HG03060 (cell line): ENCODE data around the gene DIP2C.
"Not testable (repeated sequence)": the region's sequence is repeated elsewhere in the genome, so short reads cannot be mapped to it uniquely, and the experiment has no call there.

Experiments used
- ATAC-seq: cut with Tn5 transposase; IDR thresholded peaks from one replicate; pipeline ENCODE4 v1.9.1; 2021; ENCODE audit warnings: low read depth, moderate number of reproducible peaks; ENCODE audit not compliant: unreplicated experiment

Gene DIP2C

DNA sequence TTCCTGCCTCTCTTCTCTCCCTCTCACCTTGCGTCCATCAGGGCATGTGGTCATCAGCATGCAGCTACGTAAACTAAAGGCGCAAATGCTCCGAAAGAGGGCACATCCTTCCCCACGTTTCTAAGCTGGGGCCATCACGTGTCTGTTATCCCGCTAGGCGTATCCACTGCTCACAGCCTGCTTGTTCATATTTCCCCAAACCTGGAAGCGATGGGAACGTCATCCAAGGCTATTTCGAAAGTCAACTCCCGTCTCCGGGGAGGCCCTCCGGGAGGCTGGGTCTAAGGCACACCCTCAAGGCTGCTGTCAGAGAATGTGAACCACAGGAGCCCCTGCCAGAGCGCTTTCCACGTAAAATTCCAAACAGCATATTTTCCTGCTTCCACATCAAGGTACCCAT lies 199.2 kb downstream of the DIP2C start:
- ATAC-seq, result no peak

DNA sequence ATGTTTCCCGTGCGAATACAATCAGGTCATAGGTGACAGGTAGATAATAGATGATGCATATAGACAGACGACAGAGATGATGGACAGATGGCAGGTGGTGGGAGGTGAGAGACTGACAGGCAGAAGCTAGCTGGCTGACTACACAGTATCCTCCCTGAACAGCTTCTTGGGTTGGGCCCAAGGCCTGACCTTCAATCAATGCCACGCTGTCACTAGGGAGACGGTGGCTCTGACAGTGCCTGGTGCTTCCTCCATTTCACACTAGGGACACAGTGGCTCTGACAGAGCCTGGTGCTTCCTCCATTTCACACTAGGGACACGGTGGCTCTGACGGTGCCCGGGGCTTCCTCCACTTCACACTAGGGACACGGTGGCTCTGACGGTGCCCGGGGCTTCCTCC lies 200.1 kb downstream of the DIP2C start:
- ATAC-seq, result no peak

DNA sequence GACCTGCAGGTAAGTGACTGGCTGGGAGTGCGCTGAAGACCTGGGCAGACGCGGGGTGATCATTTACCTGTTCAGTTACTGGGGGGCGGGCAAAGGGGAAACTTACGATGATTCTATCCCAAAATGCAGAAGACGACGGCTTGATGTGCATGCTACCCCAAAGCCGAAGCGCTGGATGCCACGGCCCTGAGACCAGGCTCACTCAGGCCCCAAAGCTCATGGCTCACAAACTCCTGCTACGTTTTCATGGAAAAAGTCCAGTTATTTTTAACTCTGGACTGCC lies 200.6 kb downstream of the DIP2C start:
- ATAC-seq, result no peak

DNA sequence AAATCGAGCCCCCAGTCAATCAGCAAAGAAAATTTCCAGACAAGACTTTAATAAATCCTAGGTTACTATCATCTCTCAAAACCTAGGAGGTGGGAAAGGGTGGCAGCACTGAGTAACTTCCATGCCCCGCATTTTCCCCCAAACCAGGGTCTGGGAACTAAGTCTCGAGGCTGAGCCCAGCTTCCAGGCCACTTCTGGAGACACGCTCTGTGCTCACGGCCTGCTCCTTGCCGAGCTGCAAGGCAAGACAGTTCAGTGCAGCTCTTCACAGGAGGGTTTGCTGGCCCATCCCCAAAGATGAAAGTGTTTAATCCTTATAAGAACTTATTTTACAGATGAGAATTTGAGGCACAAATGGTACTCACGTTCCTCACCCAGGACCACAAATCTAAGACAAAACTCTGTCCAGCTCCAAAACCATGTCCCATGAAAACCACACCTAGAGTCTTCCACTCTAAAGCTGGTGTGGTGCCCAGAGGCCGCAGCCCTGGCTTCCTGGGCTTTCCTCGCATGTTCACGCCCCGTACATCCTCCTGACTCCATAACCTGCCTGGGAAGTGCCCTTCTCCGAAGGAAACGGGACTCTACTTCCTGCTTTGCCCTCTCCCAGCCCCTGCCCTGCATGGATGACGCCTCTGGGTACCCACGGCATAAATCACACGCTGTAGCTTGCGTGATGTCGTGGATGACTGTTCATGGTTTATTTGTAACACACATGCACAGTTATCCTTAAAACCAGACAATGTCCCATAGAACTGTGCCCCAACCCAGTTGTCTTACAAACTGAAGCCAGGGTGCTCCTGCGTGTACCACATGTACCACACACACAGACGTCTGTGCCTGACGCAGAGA lies 201.2 kb downstream of the DIP2C start:
- ATAC-seq, result no peak

DNA sequence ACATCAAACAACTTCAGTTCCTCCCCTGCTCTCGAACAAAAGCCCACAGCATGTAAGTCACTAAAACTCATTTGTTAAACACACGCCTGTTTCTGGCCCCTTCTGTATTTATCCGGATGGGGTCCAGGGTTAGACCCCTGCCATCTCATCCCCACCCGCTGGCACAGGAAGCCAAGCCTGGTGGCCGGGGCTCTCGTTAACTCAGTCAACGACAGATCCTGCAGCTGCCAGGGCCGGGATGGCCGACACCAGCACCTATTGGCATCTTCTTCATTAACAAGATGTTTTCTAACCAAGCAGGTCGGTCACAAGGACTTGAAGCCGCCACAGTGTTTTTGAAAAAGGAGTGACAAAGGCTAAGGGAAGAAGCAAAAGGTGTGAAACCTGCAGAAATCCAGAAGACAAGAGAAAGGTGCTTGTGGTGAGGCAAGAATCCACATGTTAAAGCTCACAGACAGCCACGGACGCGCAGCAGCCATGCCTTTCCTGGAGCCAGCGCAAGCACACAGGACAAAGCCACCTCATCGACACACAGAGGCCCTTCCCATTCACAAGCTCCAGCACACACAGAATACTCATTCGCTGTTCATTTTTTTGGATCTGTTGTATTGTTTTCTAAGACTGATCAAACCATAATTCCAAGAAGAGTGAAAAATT lies 202.7 kb downstream of the DIP2C start:
- ATAC-seq, result no peak

DNA sequence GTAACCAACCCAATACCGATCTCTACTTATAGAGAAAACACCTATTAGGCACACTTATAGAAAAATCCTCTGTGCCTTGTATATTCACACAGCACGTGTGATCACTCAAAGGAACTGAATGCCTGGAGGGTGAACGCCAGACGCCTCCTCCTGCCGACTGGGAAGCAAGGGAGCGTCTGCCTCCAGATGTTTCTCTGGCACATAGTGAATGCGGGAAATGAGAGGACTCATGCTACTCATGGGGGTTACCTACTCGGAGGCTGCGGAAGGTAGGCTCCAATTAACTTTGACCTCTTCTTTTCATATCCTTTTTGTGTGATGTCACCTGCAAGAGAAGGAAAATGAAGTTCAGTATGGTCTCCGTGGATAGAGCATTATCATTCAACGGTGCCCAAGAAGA lies 203.3 kb downstream of the DIP2C start:
- ATAC-seq, result no peak

DNA sequence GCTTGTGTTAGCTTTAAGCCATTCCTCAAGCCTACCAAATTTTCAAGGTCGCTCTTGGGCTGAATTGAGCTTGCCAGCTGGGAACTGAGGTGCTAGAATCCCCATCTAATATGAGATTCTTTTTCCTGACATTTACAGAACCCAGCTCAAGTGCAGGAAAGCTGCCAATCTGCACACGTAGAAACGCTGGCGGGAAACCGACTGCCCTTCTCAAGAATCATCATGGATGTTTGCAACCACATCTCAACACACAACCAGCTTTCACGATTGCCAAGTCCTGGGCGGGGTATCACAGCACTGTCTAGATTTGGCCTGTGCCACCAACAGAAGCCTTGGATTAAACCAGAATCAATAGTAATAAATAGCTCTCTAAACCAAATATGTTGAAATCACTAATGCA lies 203.7 kb downstream of the DIP2C start:
- ATAC-seq, result no peak

DNA sequence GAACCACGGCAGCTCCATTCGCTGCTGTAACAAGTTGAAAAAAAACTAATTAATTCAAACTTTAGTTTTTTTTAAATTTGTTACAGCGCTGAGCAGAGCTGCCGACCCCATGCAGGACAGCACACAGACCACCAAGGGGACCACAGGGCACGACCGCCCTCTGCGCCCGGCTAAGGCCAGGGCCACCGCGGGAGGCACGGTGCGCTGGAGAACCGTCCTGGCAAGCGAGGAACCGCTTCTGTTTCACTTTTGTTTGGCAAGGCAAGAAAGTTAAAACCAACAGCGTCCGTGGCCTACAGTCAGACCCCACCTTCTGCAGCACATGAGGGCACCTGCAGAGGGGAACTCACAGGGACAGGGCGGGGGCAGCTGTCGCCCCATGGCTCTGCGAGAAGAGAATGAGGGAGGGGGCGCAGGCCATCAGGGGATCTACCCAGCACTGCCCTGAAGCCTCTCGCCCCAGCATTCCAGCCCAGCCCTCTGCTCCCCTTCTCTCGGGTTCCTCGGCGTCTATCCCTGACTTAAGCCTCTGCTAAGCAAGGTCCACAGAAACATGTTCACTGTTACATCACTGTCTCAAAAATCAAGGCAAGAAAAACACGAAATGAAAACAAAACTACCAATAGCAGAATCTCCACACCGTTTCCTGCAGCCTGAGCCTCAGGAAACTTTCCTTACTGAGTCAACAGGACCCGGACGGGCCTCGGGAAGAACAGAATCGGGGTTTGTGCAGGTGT lies 204.4 kb downstream of the DIP2C start:
- no peak for ATAC-seq

DNA sequence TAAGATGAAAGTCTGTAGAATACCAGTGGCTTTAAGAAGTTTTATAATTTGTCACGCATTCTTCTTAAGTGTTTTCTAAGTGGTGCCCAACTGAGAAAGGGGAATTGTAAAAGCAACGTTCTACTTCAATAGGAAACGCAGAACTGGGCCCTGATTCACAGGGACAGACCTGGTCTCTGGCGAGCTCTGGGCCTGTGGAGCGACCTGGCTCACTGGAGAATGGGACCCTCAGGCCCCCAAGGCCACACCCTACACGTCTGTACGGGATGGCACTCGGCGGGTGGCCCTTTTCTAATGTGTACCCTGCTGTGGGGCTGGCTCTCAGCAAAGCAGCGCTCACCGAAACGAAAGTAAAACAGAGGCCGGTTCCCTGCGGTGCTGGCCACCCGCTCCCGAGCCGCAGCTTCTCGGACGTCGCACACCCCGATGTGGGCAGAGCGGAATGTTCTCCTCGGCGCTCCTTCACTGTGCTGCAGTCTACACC lies 205.0 kb downstream of the DIP2C start:
- no peak for ATAC-seq

DNA sequence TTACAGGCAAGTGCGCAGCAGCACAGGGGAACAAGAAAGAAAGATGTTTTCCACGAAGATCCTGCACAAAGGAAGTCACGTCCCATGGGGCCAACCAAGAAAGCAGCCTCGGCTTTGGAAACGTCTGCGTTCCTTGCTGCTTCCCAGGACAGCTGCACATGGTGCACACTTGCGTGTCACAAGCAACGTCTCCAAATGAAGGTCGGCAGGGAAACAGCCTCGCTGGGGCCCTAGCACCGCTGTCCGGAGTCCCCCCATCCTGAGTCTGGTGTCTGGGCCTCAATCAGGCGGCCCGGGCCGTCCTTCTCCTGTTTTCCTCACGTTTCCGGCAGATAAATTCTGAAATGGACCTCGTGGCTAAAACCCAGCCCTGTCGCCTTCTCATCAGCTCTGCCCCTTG lies 206.2 kb downstream of the DIP2C start:
- ATAC-seq, result no peak

DNA sequence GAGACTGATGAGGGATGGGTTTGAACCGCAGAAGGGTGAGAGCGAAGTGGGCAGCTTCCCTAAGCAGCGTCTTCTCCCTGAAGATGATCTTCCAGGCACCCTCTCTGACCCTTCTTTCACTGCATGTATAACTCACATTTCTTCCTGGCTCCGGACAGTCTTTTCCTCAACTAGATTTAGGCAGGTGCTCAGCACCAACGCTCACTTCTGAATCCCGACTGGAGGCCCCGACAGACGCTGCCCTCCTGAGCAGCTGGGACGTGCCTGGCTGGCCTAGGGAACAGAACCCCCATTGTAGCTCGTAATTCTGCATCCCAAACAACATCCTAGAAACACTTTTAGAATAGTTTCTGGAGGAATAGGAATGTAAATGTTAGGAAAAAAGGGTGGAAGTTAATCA lies 206.6 kb downstream of the DIP2C start:
- ATAC-seq, result no peak

DNA sequence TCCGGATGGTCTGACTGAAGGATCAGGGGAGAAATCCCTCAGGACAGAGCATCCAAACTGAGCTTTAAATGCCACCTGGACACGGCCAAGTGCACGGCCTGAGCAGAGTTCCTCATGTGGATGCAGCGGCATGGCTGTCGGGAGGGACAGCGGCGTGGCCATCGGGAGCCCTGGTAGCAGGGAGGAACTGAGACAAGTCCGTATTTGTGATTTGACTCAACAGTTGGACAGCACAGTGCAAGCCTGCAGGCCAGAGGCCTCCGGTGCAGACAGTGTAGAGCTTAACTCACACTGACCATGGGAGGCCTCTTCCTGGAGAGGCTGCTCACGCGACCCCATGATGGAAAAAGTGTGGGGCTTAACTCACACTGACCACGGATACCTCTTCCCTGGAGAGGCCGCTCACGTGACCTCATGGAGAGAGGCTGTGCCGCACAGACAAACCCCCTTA lies 207.4 kb downstream of the DIP2C start:
- no peak for ATAC-seq

DNA sequence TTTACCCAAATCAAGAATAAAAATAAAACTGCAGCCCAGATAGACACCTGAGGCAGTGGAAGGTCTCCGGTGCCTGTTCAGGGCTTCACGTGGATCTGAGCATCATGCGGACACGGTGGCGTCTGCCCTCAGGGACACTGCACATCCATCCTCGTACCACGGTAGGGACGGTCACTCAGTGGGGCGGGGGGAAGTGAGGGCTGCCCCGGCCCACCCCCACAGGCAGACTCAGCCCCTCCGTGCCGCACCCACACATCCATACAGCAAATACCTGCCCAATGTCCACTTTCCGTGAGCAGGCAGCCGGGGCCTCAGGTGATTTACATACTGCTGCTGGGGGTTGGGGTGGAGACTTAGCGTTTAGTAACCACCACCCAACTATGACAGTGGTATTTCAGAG lies 207.8 kb downstream of the DIP2C start:
- no peak for ATAC-seq

DNA sequence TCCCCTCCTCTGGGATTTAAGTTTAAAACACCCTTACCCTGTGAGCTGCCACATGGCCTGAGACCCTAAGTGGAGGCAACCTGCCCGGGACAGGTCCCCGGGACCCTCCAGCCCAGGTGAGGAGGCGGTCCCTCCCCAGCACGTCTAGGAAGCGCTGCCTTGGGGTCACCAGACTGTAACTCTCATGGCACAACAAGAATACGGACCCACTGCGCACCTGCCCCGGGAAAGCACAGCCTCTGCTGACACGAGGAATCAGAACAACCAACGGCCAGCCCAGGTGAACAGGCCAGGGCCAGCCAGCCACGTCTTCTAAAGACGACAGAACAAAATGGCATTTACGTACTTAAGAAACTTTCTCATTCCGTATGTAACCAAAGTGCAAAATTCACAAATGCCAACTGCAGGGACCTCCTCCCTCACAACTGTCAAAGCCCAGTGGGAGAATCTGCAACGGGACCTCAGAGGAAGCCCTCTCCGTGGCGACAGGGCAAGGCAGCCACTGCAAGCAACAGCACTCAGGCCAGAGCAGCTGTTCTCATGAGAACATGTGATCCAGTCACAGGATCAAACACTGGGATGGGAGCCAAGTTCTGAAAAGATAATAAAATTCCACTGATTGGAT lies 208.4 kb downstream of the DIP2C start:
- ATAC-seq, result no peak

DNA sequence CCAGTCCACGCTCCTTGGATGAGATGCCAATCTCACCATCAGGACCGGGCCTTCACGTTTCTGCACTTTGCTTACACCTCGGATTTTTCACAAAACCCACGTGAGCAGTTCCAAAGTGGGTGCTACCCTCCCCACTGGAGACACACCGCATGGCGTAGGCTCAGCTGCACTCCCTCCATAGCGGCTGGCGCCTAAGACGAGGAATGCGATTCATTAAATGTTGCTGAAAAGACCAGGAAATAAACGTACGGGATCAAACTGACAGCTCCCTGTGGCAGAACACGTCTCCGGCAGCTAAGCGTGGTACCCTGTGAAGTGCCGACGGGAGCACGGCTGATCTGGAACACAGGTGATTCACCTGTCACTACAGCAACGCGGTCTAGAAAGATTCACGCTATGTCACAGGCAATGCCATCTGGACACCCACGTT lies 209.0 kb downstream of the DIP2C start:
- no peak for ATAC-seq

DNA sequence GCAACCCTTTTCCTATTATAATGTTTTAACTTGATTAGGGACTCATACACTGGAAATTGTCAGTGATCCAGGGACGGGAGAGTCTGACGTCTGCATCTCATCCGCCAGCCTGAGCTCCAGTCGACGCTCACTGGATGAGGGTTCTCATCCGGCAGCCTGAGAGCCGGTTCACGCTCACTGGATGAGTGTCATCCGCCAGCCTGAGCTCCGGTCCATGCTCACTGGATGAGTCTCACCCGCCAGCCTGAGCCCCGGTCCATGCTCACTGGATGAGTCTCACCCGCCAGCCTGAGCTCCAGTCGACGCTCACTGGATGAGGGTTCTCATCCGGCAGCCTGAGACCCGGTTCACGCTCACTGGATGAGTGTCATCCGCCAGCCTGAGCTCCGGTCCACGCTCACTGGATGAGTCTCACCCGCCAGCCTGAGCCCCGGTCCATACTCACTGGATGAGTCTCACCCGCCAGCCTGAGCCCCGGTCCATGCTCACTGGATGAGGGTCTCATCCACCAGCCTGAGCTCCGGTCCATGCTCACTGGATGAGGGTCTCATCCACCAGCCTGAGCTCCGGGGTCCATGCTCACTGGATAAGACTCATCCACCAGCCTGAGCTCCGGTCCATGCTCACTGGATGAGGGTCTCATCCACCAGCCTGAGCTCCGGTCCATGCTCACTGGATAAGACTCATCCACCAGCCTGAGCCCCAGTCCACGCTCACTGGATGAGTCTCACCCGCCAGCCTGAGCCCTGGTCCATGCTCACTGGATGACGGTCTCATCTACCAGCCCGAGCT lies 209.6 kb downstream of the DIP2C start:
- ATAC-seq, result not testable (repeated sequence)

DNA sequence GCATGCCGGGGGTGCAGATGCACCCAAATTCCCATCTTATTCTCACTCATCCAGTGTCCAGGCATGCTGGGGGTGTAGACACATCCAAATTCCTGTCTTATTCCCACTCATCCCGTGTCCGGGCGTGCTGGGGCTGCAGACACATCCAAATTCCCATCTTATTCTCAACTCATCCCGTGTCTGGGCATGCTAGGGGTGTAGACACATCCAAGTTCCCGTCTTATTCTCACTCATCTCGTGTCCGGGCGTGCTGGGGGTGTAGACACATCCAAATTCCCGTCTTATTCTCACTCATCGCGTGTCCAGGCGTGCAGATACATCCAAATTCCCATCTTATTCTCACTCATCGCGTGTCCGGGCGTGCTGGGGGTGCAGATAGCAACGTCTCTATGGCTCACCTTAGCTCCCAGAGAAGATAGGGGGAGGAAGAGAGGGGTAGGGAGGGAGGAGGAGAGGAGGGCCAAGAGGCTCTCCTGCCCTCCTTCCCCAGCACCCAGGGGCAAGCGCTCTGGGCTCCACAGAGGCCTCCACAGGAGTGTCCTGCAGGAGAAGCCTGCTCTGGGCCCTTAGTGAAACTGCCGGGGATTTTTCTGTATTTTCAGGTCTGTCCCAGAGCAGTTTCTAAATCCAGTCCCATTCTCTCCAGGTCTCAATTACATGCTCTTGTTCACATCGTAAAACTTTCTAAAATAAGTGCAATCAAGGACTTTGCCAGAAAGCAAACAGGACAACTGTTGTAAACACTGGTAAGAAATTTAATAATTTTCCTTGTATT lies 210.8 kb downstream of the DIP2C start:
- ATAC-seq, result no peak

DNA sequence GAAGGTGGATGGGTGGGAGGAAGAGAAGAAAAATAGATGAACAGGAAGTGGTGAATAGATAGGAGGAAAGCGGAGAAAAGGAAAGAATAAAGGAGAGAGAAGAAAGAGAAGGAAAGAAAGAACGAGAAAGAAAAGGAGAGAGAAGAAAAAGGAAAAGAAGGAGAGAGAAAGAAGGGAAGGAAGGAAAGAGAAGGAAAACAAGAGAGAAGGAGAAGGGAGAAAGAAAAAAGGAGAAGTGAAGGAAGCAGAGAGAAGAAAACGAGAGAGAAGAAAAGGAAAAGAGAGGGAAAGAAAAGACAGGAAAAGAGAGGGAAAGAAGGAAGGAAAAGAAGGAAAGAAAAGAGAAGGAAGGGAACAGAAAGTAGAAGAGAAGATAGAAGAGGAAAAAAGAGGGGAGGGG lies 211.8 kb downstream of the DIP2C start:
- ATAC-seq, result no peak

DNA sequence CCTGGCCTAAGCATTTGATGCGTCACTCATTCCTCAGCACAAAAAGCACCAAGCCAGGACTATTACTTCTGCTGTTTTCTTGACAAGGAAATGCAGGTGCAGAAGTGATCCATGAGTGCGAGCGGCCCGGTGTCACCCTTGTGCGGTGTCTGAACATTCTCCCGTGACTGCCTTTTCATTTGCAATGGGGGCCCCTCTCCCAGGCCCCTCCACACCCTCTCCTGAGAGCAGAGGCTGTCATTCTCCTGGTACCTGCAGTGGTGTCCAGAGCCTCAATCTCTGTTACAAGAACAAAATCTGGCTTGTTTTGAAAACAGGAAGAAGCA lies 213.1 kb downstream of the DIP2C start:
- no peak for ATAC-seq
